Measurements from ENCODE around the gene SHMT1.
"Not testable (repeated sequence)": the region's sequence is repeated elsewhere in the genome, so short reads cannot be mapped to it uniquely, and the experiment has no call there.

Gene SHMT1

DNA sequence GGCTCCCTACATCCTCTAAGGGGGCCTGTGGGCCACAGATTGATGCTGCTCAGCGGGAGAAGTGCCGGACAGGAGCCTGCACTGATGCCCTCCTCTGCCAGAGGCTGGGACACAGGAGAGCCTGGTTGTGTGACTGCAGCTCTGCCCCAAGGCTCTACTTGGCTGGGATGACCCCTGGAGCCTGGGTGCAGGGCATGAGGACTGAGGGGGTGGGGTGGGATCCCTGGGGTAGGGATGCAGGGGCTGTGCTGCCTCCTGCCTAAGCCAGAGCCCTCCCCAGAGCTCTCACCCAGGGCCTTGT, 14.8 kb upstream of the SHMT1 start:
- no peak for DNase-seq (ENCODE audit: low read depth)

DNA sequence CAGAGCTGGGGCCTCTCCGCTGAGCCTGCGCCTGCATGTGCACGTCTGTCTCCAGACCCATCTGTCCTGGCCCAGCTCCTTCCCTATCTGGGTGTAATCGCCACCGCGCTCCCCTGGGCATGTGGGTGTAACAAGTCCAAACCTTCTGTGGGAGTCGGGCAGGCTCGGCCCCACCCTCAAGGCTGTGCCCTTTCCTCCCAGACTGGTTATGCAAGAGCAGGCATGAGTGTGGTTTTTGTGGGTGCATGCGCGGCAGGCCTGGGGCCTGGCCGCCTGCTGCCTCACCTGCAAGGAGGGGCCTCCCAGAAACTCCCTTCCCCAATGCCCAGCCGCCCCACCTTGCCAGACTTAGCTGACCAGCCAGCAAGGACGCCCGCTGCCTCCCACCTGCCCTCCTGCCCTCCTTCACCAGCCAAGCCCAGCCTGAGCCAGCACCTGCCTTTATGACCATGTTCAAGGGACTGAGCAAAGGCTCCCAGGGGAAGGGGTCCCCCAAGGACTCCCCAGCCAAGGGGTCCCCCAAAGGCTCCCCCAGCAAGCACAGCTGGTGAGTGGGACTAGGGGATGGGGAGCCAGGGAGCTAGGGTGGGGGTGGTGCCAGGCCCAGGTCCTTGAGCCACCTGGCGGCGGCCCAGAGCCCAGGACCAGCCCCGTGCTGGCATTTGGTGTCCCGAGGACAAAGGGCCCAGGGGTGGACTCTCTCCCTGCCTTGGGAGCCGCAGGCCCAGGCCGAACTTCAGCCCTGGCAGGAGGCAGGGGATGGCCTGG, 14.3 kb upstream of the SHMT1 start, which contains the start of gene EVPLL:
Gene EVPLL, plus strand, starts transcription at position 342 of the 768 bp plus-strand sequence. CDS start 3,160 bp downstream, outside the sequence.
- DNase-seq (ENCODE audit: low read depth): no peak

DNA sequence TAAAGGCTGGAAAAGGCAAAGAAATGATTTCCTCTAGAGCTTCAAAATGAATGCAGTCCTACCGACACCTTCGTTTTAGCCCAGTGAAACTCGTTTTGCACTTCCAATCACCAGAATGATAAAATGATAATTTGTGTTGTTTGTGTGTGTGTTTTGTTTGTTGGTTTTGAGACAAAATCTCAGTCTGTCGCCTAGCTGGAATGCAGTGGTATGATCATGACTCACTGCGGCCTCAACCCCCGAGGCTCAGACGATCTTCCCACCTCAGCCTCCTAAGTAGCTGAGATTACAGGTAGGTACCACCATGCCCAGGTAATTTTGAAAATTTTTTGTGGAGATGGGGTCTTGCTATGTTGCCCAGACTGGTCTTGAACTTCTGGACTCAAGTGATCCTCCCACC, 10.9 kb upstream of the SHMT1 start:
- DNase-seq (ENCODE audit: low read depth): no peak

DNA sequence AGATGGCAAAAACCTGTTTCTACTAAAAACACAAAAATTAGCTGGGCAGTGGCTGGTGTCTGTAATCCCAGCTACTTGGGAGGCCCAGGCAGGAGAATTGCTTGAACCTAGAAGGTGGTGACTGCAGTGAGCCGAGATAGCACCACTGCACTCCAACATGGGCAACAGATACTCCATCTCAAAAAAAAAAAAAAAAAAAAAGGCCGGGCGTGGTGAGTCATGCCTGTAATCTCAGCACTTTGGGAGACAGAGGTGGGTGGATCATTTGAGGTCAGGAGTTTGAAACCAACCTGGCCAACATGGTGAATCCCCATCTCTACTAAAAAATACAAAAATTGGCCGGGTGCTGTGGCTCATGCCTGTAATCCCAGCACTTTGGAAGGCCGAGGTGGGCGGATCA, 9.8 kb upstream of the SHMT1 start:
- DNase-seq (ENCODE audit: low read depth): not testable (repeated sequence)

DNA sequence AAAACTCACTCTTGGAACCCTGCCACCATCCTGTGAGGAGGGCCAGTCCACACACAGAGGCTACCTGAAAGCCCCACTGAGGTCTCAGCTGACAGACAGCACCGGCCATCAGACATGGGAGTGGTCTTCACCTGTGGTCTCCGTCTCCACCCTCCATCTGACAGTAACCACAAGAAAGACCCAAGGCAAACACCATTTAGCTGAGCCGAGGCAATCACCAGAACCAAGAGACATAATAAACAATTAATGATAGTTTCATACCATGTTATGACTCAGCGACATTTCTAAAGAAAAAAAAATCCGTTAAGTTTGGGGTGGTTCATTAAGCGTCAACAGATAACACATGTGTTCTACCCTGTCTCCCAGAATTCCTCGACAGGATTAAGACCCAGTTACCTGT, 8.1 kb upstream of the SHMT1 start:
- no peak for DNase-seq (ENCODE audit: low read depth)

DNA sequence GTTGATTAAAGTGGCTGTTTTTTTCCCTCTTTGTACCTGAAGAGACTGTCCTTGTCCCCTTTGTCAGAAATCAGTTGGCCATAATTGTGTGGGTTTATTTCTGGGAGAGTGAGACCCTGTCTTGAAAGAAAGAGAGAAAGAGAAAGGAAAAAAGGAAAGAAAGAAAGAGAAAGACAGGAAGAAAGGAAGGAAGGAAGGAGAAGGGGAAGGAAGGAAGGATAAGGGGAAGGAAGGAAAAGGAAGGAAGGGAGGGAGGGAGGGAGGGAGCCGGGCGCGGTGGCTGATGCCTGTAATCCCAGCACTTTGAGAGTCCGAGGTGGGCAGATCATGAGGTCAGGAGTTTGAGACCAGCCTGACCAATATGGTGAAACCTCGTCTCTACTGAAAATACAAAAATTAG, 7.4 kb upstream of the SHMT1 start:
- DNase-seq (ENCODE audit: low read depth): no peak

DNA sequence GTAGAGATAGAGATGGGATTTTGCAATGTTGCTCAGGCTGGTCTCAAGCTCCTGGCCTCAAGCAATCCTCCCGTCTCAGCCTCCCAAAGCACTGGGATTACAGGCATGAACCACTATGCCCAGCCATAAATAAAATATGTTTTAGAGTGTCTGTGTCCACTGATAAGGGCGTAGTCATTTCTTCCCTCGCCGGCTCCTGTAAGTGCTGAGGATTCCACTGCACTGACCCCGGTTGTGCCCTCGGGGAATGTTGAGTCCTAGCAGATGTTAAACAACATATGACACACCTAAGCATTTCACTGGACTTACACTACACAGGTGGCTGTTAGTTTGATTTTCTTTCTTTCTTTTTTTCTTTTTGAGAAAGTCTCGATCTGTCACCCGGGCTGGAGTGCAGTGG, 5.6 kb upstream of the SHMT1 start:
- no peak for DNase-seq (ENCODE audit: low read depth)

DNA sequence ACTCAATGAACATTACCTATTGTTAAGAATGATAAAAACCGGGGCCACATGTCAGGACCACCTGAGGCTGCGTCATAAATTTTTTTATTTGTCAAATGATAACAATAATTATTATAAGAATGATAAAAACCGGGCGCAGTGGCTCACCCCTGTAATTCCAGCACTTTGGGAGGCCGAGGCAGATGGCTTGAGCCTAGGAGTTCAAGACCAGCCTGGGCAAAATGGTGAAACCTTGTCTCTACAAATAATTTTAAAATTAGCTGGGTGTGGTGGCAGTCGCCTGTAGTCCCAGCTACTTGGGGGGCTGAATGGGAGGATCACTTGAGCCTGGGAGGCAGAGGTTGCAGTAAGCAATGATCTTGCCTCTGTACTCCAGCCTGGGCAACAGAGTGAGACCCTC, 816 bp upstream of the SHMT1 start:
- DNase-seq (ENCODE audit: low read depth): no peak

DNA sequence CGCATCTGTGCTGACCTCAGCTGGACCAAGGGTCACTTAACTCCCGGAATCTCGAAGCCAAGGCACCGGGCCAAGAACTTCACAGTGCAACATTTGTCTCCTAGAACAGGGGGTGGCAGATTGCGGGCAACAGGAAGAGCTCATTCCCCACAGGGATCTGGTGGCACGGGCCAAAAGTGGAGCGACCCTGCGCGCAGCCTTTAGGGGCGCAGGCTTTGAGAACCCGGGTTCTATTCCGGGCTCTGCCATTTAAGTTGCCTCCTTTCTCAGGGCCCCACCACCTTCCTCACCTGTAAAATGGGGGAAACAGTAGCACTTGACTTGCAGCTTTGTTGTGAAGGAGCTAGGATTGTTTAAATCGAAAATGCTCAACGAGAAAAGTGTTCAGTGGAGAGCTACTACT, 651 bp downstream of the SHMT1 start:
- DNase-seq (ENCODE audit: low read depth): no peak

DNA sequence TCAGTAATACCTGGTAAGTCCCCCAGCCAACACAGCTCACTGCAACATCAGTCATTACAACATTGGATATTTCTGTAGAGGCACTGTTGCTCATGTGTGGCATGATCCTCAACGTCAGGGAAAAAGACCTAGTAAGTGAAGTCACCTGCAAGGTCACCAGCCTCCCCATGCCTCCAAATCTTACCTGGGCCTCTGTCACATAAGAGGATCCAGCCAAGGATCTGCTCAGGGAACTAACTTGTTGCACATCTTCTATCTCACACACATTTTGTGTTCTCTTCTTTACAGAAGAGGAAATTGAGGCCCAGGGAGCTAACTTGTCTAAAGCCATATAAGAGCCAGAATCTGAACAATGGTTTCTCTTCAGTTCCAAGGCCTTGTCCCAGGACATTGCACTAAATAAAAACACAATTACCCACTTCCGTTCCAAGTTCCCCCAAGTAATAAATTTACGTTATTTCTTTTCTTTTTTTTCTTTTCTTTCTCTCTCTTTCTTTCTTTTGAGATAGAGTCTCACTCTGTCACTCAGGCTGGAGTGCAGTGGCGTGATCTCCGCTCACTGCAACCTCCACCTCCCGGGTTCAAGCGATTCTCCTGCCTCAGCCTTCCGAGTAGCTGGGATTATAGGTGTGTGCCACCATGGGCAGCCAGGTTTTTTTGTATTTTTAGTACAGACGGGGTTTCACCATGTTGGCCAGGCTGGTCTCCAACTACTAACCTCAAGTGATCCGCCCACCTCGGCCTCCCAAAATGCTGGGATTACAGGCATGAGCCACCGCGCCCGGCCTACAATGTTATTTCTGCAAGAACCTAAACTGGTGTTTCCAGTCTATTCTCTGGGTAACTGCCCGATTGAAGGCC, 1.3 kb downstream of the SHMT1 start:
- DNase-seq (ENCODE audit: low read depth): no peak

DNA sequence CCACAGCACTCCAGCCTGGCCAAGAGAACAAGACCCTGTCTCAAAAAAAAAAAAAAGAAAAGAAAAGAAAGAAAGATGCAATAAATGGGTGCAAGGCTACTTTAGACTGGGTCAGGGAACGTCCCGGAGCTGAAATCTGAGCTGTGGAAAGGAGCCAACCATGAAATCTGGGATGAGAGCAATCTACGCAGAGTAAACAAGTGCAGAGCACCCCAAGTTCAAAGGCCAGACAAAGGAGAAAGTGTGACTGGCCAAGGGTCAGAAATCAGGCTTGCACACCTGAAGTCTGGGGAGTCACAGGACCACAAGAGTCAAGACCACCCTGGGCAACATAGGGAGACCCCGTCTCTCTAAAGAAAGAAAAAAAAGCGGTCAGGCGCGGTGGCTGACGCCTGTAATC, 2.8 kb downstream of the SHMT1 start:
- DNase-seq (ENCODE audit: low read depth): no peak

DNA sequence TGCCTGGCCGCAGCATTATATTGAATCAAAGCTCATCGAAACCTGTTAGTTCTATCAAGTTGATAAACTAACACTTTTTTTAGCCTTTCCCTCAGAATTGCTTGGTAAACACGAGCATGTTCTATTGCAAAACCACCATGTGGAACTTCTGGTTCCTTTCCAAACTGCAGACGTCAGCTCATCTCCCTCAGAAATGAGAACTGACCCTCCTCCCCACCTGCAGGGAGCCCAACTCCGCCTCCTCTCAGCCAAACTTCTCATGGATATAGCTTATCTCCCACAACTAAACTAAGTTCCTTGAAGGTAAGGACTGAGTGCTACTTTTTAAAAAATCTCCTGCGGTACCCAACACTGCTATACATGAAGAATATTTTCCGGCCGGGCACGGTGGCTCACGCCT, 6.7 kb downstream of the SHMT1 start:
- no peak for DNase-seq (ENCODE audit: low read depth)

DNA sequence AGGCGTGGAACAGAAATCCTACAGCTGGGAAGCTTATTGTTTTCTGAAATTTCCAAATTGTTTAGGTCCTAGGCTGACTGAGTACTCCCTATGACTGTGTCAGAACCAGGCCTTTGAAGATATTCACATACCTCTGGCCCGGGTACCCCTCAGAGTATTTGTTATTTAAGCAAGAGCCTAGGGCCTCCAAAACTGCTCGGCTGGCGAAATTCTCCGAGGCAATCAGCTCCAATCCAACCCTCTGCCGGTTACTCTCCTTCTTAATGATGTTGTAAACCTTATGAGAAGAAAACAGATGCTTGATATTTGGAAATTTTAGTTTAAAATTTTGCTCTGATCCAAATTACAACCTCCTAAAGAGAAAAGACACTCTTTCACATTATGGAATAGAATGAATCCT, 9.8 kb downstream of the SHMT1 start:
- DNase-seq (ENCODE audit: low read depth): no peak

DNA sequence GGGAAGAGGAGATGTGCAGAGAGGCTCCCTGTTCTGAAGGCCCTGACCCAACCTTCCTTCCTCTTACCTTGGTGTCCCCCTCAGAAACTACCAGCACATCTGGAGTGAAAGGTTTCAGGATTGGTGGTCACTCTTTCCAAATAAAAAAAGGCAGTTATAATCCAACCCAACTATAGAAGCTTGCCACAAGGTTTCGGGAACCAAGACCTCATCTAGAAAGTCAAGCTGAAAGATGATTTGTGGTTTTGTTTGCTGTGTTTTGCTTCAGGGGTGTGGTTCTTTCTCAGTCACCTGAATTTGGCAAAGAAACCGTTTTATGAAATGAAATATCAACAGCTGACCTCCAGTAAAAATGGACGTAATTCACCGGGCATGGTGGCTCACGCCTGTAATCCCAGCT, 19.3 kb downstream of the SHMT1 start:
- no peak for DNase-seq (ENCODE audit: low read depth)

DNA sequence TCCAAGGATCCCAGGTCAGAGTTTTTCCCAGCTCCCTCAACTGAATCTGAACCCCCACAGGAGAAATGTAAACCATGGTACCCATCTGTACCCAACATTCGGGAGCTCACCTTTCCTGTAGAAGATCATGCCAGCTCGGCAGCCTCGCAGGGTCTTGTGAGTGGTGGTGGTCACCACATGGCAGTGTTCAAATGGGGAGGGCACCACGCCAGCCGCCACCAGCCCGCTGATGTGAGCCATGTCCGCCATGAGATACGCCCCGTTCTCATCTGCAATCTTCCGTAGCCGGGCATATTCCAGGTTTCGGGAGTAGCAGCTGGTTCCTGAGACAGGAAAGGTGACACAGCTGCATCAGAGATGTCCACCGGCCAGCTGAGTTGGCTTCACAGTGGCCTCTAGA, 23.4 kb downstream of the SHMT1 start:
- DNase-seq (ENCODE audit: low read depth): no peak

DNA sequence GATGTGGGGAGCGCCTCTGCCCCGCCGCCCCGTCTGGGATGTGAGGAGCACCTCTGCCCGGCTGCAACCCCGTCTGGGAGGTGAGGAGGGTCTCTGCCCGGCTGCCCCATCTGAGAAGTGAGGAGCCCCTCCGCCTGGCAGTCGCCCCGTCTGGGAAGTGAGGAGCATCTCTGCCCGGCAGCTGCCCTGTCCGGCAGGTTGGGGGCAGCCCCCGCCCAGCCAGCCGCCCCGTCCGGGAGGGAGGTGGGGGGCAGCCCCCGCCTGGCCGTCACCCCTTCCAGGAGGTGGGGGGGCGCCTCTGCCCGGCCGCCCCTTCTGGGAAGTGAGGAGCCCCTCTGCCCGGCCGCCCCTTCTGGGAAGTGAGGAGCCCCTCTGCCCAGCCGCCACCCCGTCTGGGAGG, 25.2 kb downstream of the SHMT1 start:
- not testable (repeated sequence) for DNase-seq (ENCODE audit: low read depth)

DNA sequence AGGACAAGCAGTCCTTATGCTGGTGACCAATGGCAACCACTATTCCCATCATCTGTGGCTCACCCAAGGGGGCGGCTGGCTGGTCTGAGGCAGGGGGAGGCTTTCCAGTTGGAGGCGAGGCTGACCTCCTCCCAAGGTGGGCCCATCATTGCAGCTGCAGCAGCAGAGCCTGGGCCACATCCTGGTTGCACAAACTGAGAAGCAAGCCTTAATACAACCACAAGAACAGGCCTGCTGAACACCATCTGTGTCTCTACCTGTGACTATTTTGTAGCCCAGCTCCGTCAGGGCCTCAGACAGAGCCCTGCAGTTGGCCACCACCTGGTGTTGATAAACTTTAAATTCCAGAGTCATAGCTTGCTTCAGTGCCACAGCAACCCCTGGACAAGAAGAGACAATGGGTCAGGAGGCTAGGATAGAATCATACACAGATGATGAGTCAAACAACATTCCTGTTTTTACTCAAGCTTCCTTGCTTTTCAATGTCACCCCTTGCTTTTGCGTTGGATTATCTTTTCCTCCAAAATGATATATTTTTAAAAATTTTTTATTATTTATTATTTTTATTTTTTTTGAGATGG, 30.4 kb downstream of the SHMT1 start:
- no peak for DNase-seq (ENCODE audit: low read depth)

DNA sequence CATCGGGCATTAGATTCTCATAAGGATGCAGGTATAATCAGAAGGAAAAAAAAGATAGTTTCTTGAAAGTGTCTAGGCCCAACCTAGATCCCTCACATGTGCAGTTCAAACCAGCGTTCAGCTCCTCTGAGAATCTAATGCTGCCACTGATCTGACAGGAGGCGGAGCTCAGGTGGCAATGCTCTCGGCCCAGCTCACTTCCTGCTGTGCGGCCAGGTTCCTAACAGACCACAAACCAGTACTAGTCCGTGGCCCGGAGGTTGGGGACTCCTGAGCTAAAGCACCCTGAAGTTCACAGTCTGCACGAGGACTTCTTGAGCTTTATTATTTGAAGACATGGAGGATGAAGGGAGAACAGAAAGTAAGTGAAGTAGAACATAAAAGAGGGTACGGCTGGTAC, 31.5 kb downstream of the SHMT1 start:
- DNase-seq (ENCODE audit: low read depth): no peak

DNA sequence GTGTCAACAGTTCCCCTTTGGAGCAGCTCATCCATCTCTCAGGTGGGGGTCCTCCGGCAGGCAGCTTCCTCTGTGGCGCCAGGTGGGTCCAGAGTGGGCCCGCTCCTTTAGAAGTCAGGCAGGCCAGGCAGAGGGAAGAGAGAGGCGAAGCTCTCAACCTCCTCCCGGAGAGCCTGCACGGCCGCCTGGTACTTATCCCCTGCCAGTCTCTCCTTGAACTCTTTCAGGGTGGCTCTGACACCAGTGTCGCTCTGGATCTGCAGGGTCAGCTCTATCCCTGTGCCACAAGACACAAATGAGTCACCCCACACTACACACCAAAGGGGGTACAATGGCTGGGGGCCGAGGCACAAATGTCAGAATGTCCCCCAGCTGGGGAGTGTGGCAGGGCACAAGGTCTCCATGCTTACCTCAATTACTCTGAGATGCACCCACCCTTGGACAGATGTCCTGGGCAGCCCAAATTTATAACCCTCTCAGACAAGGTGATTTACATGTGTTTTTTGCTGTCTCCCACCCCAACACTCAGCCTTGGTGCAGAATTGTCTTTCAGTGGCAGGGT, 34.6 kb downstream of the SHMT1 start:
- DNase-seq (ENCODE audit: low read depth): no peak

DNA sequence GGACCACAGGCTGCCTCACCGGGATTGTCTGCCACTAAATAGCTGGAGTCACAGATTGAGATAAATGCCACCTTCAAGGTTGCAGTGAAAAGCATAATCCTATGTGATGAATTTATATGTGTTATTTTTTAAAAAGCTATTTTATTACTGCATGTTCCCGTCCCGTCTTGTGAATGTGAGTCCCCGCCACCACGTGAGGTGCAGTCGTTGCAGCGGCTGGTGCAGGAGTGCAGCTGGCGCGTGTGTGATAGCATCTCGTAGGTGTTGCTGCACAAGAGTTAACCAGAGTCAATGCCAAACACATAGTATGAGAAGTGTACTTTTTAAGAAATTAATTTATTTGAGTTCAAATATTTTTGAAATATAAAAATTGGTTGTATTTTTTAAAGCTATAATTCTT, 35.8 kb downstream of the SHMT1 start:
- DNase-seq (ENCODE audit: low read depth): no peak

DNA sequence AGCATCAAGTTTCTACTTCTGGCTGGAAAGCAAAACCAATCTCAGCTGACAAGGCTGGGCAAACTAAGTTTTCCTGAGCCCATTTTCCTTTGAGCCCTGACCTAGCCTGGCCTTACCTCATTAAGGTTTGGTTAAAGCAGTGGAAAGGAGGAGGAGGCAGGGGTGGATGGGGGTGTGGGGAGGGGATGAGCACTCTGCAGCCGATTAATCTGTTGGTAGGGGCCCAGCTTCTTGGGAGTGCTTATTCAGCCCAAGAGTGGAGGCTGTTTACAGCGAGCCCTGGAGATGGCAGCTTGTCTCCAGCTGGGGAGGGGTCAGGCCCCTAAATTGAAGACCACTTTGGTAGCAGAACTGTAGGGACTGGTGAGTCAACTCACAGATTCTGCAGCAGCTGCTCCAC, 36.3 kb downstream of the SHMT1 start:
- no peak for DNase-seq (ENCODE audit: low read depth)

DNA sequence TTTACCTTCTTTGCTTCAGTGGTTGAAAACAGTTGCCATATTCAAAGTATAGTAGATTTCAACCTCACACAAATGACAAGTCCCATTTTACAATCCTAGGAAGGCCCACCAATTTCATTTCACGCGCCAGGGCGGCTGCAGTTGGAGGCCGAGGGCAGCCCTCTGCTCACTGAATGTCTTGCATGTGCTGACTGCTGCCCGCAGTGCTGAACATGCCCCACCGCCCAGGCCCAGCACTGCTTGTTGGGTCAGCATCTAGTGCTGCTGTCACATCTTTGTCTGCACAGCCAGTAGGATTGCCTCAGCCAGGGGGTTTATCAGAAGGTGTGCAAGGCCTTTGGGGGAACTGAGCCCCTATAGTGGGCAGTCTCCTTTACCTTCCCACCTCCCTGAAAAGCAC, 36.8 kb downstream of the SHMT1 start:
- DNase-seq (ENCODE audit: low read depth): no peak

DNA sequence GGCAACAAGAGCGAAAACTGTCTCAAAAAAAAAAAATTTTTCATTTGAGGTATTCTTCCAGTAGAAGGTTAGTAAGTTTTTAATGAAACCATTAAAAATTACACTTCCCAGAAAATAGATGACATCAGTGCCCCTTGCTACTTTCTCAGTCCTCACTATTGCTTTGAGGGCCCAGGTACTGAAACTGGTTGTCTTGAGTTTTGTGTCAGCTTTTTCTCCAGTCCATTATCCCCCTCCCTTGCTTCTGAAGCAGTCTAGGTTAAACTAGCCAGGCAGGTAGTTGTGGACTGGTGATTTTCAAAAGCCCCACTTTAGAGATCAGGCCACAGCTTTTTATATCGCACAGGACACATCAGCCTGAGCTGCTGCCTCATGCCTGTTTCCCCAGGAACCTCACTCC, 37.3 kb downstream of the SHMT1 start:
- no peak for DNase-seq (ENCODE audit: low read depth)
